Superior temporal gyrus (tissue), 1 donor: Measurements from ENCODE around the gene GALM.
"Not testable (repeated sequence)": the region's sequence is repeated elsewhere in the genome, so short reads cannot be mapped to it uniquely, and the experiment has no call there.

Source experiments
- DNase-seq: peaks from one replicate; pipeline ENCODE4 v3.0.0-alpha.2; 2016; ENCODE audit errors: extremely low spot score

Gene GALM

GRCh38 chr2:38665854-38666555 is at the start of gene GALM:
Gene GALM (plus strand): TSS chr2:38666114. CDS start chr2:38666162, 48 bp downstream.
- DNase-seq: peak; percentile 78

GRCh38 chr2:38617301-38617700 is 48.6 kb upstream of the GALM start:
- DNase-seq: no peak

GRCh38 chr2:38619458-38620164 is 46.3 kb upstream of the GALM start:
- DNase-seq: peak; percentile 14

GRCh38 chr2:38620282-38620977 is 45.5 kb upstream of the GALM start:
- DNase-seq: no peak

- DNase-seq: no peak
Measured at GRCh38 chr2:38621018-38621417, 44.9 kb upstream of the GALM start.

GRCh38 chr2:38622210-38622609 is 43.7 kb upstream of the GALM start:
- DNase-seq: peak; percentile 18

GRCh38 chr2:38626326-38627035 is 39.4 kb upstream of the GALM start:
- no peak for DNase-seq

- no peak for DNase-seq
Measured at GRCh38 chr2:38627391-38627790, 38.5 kb upstream of the GALM start.

- no peak for DNase-seq
Measured at GRCh38 chr2:38629684-38630083, 36.2 kb upstream of the GALM start.

- DNase-seq: no peak
Measured at GRCh38 chr2:38631976-38632375, 33.9 kb upstream of the GALM start.

- DNase-seq: no peak
Measured at GRCh38 chr2:38632980-38633379, 32.9 kb upstream of the GALM start.

- no peak for DNase-seq
Measured at GRCh38 chr2:38633895-38634294, 32.0 kb upstream of the GALM start.

GRCh38 chr2:38634684-38635083 is 31.2 kb upstream of the GALM start:
- DNase-seq: no peak

- no peak for DNase-seq
Measured at GRCh38 chr2:38635139-38635538, 30.8 kb upstream of the GALM start.

GRCh38 chr2:38636069-38636468 is 29.8 kb upstream of the GALM start:
- DNase-seq: no peak

- DNase-seq: not testable (repeated sequence)
Measured at GRCh38 chr2:38642373-38643017, 23.4 kb upstream of the GALM start.

- DNase-seq: no peak
Measured at GRCh38 chr2:38643021-38643671, 22.8 kb upstream of the GALM start.

GRCh38 chr2:38643683-38644511 is 22.0 kb upstream of the GALM start:
- not testable (repeated sequence) for DNase-seq

GRCh38 chr2:38648107-38648761 is 17.7 kb upstream of the GALM start:
- no peak for DNase-seq
